Activated naive CD8-positive, alpha-beta T cell treated with anti-CD3 and anti-CD28 coated beads, Interleukin-2, amount 10 ng/mL, durations not matched to agents 7 days and 5 days (primary cell): ENCODE results near the gene SLC38A6. TPM values are rescaled to one million over a fixed set of nuclear protein-coding genes. Genes with fewer than 3 reads are reported as not detected.

Experiments
- ATAC-seq: fragments of 150-1000 bp; cut with Tn5 transposase; one replicate; pipeline ENCODE4 v1.10.0; 2021; ENCODE audit warnings: low read depth, moderate library complexity
- POLR2A ChIA-PET: fragments of 350-600 bp; sonication (Branson Sonifier 250); formaldehyde crosslinking; loops from one replicate; lab custom pipeline; 2021; ENCODE audit warnings: antibody characterized with exemption; lab: Charles Lee
- DNase-seq: peaks from one replicate; pipeline ENCODE4 v3.0.0; 2021
- H3K27ac Mint-ChIP-seq: one replicate; pipeline ENCODE4 v1.8.0; 2022; ENCODE audit warnings: mild to moderate bottlenecking, mixed read lengths
- H3K27me3 Mint-ChIP-seq: one replicate; pipeline ENCODE4 v1.8.0; 2022; ENCODE audit warnings: mild to moderate bottlenecking, moderate library complexity, mixed read lengths
- H3K36me3 Mint-ChIP-seq: one replicate; pipeline ENCODE4 v1.8.0; 2021; ENCODE audit warnings: mild to moderate bottlenecking, mixed read lengths
- H3K4me1 Mint-ChIP-seq: one replicate; pipeline ENCODE4 v1.8.0; 2021; ENCODE audit warnings: mixed read lengths
- H3K4me3 Mint-ChIP-seq: one replicate; pipeline ENCODE4 v1.8.0; 2022; ENCODE audit warnings: mild to moderate bottlenecking, moderate library complexity, mixed read lengths
- H3K9me3 Mint-ChIP-seq: one replicate; pipeline ENCODE4 v1.8.0; 2021; ENCODE audit warnings: mixed read lengths
- total RNA-seq, 2 experiments: library from RNA; stranded (reverse); gene quantifications; one replicate each; pipeline ENCODE4 v1.2.3, GENCODE V29; 2021

Gene SLC38A6
- total RNA-seq: 10 to 100 TPM; 10.1 to 12.0 TPM

- no peak within 1 kb of the TSS for H3K27ac Mint-ChIP-seq
- peaks cover 10% of the 10 kb centered on the region for H3K36me3 Mint-ChIP-seq
- ATAC-seq (peak; percentile 90), DNase-seq (peak; percentile 94)
- no peaks in the 10 kb centered on the region for H3K27me3 Mint-ChIP-seq
- POLR2A ChIA-PET: interaction anchor here (0.7 to 1.2 kb wide), 3 partner anchors 324 to 890 kb away, joined by 3 to 7 read pairs (median 4); partner anchors contain the start of genes PCNX4 and PPM1A
- peaks cover 15% of the 10 kb centered on the region for H3K4me1 Mint-ChIP-seq
- H3K4me3 Mint-ChIP-seq: no peak within 1 kb of the TSS
- no peaks in the 10 kb centered on the region for H3K9me3 Mint-ChIP-seq
Observed at GRCh38 chr14:60980811-60981632, at the start of gene SLC38A6, which contains the start of gene TRMT5. Gene SLC38A6, plus strand, starts transcription at chr14:60981245. Its CDS starts 33 bp downstream, at chr14:60981278. Gene TRMT5, minus strand, starts transcription at chr14:60981079. Its CDS starts 106 bp downstream, at chr14:60980973.

- H3K27me3 Mint-ChIP-seq: no peaks in the 10 kb centered on the region
- DNase-seq (no peak), ATAC-seq (no peak)
- POLR2A ChIA-PET: no interaction called here
- H3K36me3 Mint-ChIP-seq: peaks cover 6% of the 10 kb centered on the region
- peaks cover 2% of the 10 kb centered on the region for H3K9me3 Mint-ChIP-seq
- no peaks in the 10 kb centered on the region for H3K4me1 Mint-ChIP-seq
- no peak overlapping the region for H3K4me3 Mint-ChIP-seq
- H3K27ac Mint-ChIP-seq: no peak overlapping the region
Observed at GRCh38 chr14:60933920-60934655, 47.0 kb upstream of the SLC38A6 start.

- POLR2A ChIA-PET: no interaction called here
- H3K4me1 Mint-ChIP-seq: no peaks in the 10 kb centered on the region
- H3K4me3 Mint-ChIP-seq: no peak overlapping the region
- peaks cover 6% of the 10 kb centered on the region for H3K36me3 Mint-ChIP-seq
- DNase-seq: no peak
- no peak for ATAC-seq
- peaks cover 2% of the 10 kb centered on the region for H3K9me3 Mint-ChIP-seq
- no peaks in the 10 kb centered on the region for H3K27me3 Mint-ChIP-seq
- no peak overlapping the region for H3K27ac Mint-ChIP-seq
Observed at GRCh38 chr14:60935319-60935718, 45.7 kb upstream of the SLC38A6 start.

GRCh38 chr14:60943637-60944032 is 37.4 kb upstream of the SLC38A6 start:
- H3K9me3 Mint-ChIP-seq: peaks cover 2% of the 10 kb centered on the region
- H3K4me3 Mint-ChIP-seq: no peak overlapping the region
- POLR2A ChIA-PET: no interaction called here
- H3K36me3 Mint-ChIP-seq: peaks cover 13% of the 10 kb centered on the region
- ATAC-seq (no peak), DNase-seq (no peak)
- H3K27ac Mint-ChIP-seq: no peak overlapping the region
- no peaks in the 10 kb centered on the region for H3K27me3 Mint-ChIP-seq
- H3K4me1 Mint-ChIP-seq: no peaks in the 10 kb centered on the region

- no peak overlapping the region for H3K27ac Mint-ChIP-seq
- no peak for DNase-seq
- H3K36me3 Mint-ChIP-seq: peaks cover 13% of the 10 kb centered on the region
- H3K9me3 Mint-ChIP-seq: peaks cover 2% of the 10 kb centered on the region
- H3K4me1 Mint-ChIP-seq: no peaks in the 10 kb centered on the region
- POLR2A ChIA-PET: no interaction called here
- ATAC-seq: no peak
- no peak overlapping the region for H3K4me3 Mint-ChIP-seq
- no peaks in the 10 kb centered on the region for H3K27me3 Mint-ChIP-seq
Observed at GRCh38 chr14:60944204-60944603, 36.8 kb upstream of the SLC38A6 start.

GRCh38 chr14:60945984-60946383 is 35.1 kb upstream of the SLC38A6 start:
- no peak overlapping the region for H3K4me3 Mint-ChIP-seq
- no peaks in the 10 kb centered on the region for H3K27me3 Mint-ChIP-seq
- DNase-seq (no peak), ATAC-seq (no peak)
- H3K36me3 Mint-ChIP-seq: peaks cover 13% of the 10 kb centered on the region
- H3K27ac Mint-ChIP-seq: no peak overlapping the region
- POLR2A ChIA-PET: no interaction called here
- H3K4me1 Mint-ChIP-seq: no peaks in the 10 kb centered on the region
- peaks cover 2% of the 10 kb centered on the region for H3K9me3 Mint-ChIP-seq

- no peaks in the 10 kb centered on the region for H3K9me3 Mint-ChIP-seq
- no peaks in the 10 kb centered on the region for H3K4me1 Mint-ChIP-seq
- H3K27me3 Mint-ChIP-seq: no peaks in the 10 kb centered on the region
- peaks cover 13% of the 10 kb centered on the region for H3K36me3 Mint-ChIP-seq
- H3K27ac Mint-ChIP-seq: no peak overlapping the region
- no peak overlapping the region for H3K4me3 Mint-ChIP-seq
- ATAC-seq (no peak), DNase-seq (no peak)
- POLR2A ChIA-PET: no interaction called here
Observed at GRCh38 chr14:60946773-60947172, 34.3 kb upstream of the SLC38A6 start.

- Mint-ChIP-seq H3K9me3 (peaks cover 5% of the 10 kb centered on the region), H3K27ac (no peak overlapping the region), H3K4me1 (no peaks in the 10 kb centered on the region), H3K36me3 (peaks cover 14% of the 10 kb centered on the region), H3K27me3 (no peaks in the 10 kb centered on the region), H3K4me3 (no peak overlapping the region)
- no peak for ATAC-seq
- no peak for DNase-seq
- POLR2A ChIA-PET: no interaction called here
Observed at GRCh38 chr14:60951776-60952435, 29.1 kb upstream of the SLC38A6 start.

GRCh38 chr14:60956202-60956601 is 24.8 kb upstream of the SLC38A6 start:
- H3K27ac Mint-ChIP-seq: no peak overlapping the region
- peaks cover 17% of the 10 kb centered on the region for H3K9me3 Mint-ChIP-seq
- ATAC-seq (no peak), DNase-seq (no peak)
- H3K27me3 Mint-ChIP-seq: no peaks in the 10 kb centered on the region
- peaks cover 30% of the 10 kb centered on the region for H3K36me3 Mint-ChIP-seq
- no peak overlapping the region for H3K4me3 Mint-ChIP-seq
- no peaks in the 10 kb centered on the region for H3K4me1 Mint-ChIP-seq
- POLR2A ChIA-PET: no interaction called here

- POLR2A ChIA-PET: no interaction called here
- H3K27me3 Mint-ChIP-seq: no peaks in the 10 kb centered on the region
- ATAC-seq: no peak
- DNase-seq: no peak
- no peaks in the 10 kb centered on the region for H3K4me1 Mint-ChIP-seq
- no peak overlapping the region for H3K4me3 Mint-ChIP-seq
- no peak overlapping the region for H3K27ac Mint-ChIP-seq
- H3K9me3 Mint-ChIP-seq: peaks cover 17% of the 10 kb centered on the region
- peaks cover 33% of the 10 kb centered on the region for H3K36me3 Mint-ChIP-seq
Observed at GRCh38 chr14:60956632-60957031, 24.4 kb upstream of the SLC38A6 start.

GRCh38 chr14:60958146-60958545 is 22.9 kb upstream of the SLC38A6 start:
- no peak overlapping the region for H3K27ac Mint-ChIP-seq
- peaks cover 33% of the 10 kb centered on the region for H3K36me3 Mint-ChIP-seq
- H3K9me3 Mint-ChIP-seq: peaks cover 17% of the 10 kb centered on the region
- DNase-seq (no peak), ATAC-seq (no peak)
- no peaks in the 10 kb centered on the region for H3K27me3 Mint-ChIP-seq
- no peaks in the 10 kb centered on the region for H3K4me1 Mint-ChIP-seq
- POLR2A ChIA-PET: no interaction called here
- no peak overlapping the region for H3K4me3 Mint-ChIP-seq

GRCh38 chr14:60963761-60964160 is 17.3 kb upstream of the SLC38A6 start:
- DNase-seq (no peak), ATAC-seq (no peak)
- Mint-ChIP-seq H3K9me3 (peaks cover 6% of the 10 kb centered on the region), H3K27me3 (no peaks in the 10 kb centered on the region), H3K27ac (no peak overlapping the region), H3K36me3 (peaks cover 14% of the 10 kb centered on the region), H3K4me1 (peaks cover 2% of the 10 kb centered on the region), H3K4me3 (no peak overlapping the region)
- POLR2A ChIA-PET: no interaction called here

GRCh38 chr14:60964904-60965303 is 16.1 kb upstream of the SLC38A6 start:
- Mint-ChIP-seq H3K4me1 (peaks cover 2% of the 10 kb centered on the region), H3K36me3 (peaks cover 8% of the 10 kb centered on the region), H3K4me3 (no peak overlapping the region), H3K9me3 (peaks cover 1% of the 10 kb centered on the region), H3K27ac (no peak overlapping the region), H3K27me3 (no peaks in the 10 kb centered on the region)
- POLR2A ChIA-PET: no interaction called here
- DNase-seq: no peak
- ATAC-seq: no peak
